HFF-Myc (cell line): ENCODE results near the gene RPL39L.

Experiments
- DNase-seq: peaks from one replicate; pipeline ENCODE4 v3.0.0-alpha.2; 2011; ENCODE audit warnings: low read depth; ENCODE audit errors: extremely low read depth
- H3K4me3 ChIP-seq: replicated peaks from 2 replicates; pipeline ENCODE4 v1.5.1; 2011; ENCODE audit warnings: low read depth, mild to moderate bottlenecking, control low read depth, low read length
- CTCF ChIP-seq: IDR thresholded peaks from 2 replicates; pipeline ENCODE4 v1.5.1; 2012; ENCODE audit warnings: mild to moderate bottlenecking, low read depth, low read length, control low read depth; ENCODE audit errors: missing control alignments

The RPL39L gene

GRCh38 chr3:187130346-187131066, 8.8 kb downstream of the RPL39L start:
- DNase-seq, result peak; percentile 12
- TF ChIP-seq CTCF, result no peak

GRCh38 chr3:187125319-187126031, 13.8 kb downstream of the RPL39L start:
- TF ChIP-seq CTCF, result no peak
- no peak for DNase-seq
- no peak overlapping the region for H3K4me3 ChIP-seq

More at GRCh38 chr3:187130346-187131066, 8.8 kb downstream of the RPL39L start:
- H3K4me3 ChIP-seq, result no peak overlapping the region

- no peak for TF ChIP-seq CTCF
These were observed 17.0 kb downstream of the RPL39L start for GRCh38 chr3:187122261-187122660.

GRCh38 chr3:187120326-187120725, 19.0 kb downstream of the RPL39L start:
- H3K4me3 ChIP-seq, result no peak overlapping the region
- no peak for DNase-seq
- no peak for TF ChIP-seq CTCF

More at GRCh38 chr3:187122261-187122660, 17.0 kb downstream of the RPL39L start:
- H3K4me3 ChIP-seq, result no peak overlapping the region
- DNase-seq, result no peak

GRCh38 chr3:187114511-187114910, 24.8 kb downstream of the RPL39L start:
- no peak for TF ChIP-seq CTCF
- no peak overlapping the region for H3K4me3 ChIP-seq
- no peak for DNase-seq

- TF ChIP-seq CTCF, result peak; percentile 33
- DNase-seq, result no peak
- H3K4me3 ChIP-seq, result no peak overlapping the region
These were observed 26.1 kb downstream of the RPL39L start for GRCh38 chr3:187112934-187113793.
